Measurements from ENCODE around the gene EPHB2.

Gene EPHB2

GRCh38 chr1:22722901-22723550 is 12.4 kb downstream of the EPHB2 start:
- DNase-seq: no peak

GRCh38 chr1:22727873-22728272 is 17.2 kb downstream of the EPHB2 start:
- no peak for DNase-seq

- DNase-seq: no peak
Observed at GRCh38 chr1:22728751-22729399, 18.2 kb downstream of the EPHB2 start.

GRCh38 chr1:22729400-22729773 is 18.7 kb downstream of the EPHB2 start:
- DNase-seq: no peak

- DNase-seq: no peak
Observed at GRCh38 chr1:22729912-22730311, 19.3 kb downstream of the EPHB2 start.

- DNase-seq: no peak
Observed at GRCh38 chr1:22731924-22732720, 21.5 kb downstream of the EPHB2 start.

- DNase-seq: no peak
Observed at GRCh38 chr1:22733643-22734042, 23.0 kb downstream of the EPHB2 start.

- DNase-seq: no peak
Observed at GRCh38 chr1:22736501-22737080, 26.0 kb downstream of the EPHB2 start.

GRCh38 chr1:22737374-22738068 is 26.9 kb downstream of the EPHB2 start:
- no peak for DNase-seq

- DNase-seq: no peak
Observed at GRCh38 chr1:22738069-22738435, 27.4 kb downstream of the EPHB2 start.

- DNase-seq: no peak
Observed at GRCh38 chr1:22738522-22738921, 27.9 kb downstream of the EPHB2 start.

GRCh38 chr1:22739648-22740385 is 29.2 kb downstream of the EPHB2 start:
- no peak for DNase-seq

GRCh38 chr1:22741118-22741517 is 30.5 kb downstream of the EPHB2 start:
- DNase-seq: no peak

- DNase-seq: no peak
Observed at GRCh38 chr1:22745669-22746585, 35.3 kb downstream of the EPHB2 start.

- DNase-seq: no peak
Observed at GRCh38 chr1:22747021-22747734, 36.5 kb downstream of the EPHB2 start.

- DNase-seq: no peak
Observed at GRCh38 chr1:22747735-22748073, 37.1 kb downstream of the EPHB2 start.

- no peak for DNase-seq
Observed at GRCh38 chr1:22749503-22749902, 38.9 kb downstream of the EPHB2 start.

GRCh38 chr1:22749919-22750684 is 39.5 kb downstream of the EPHB2 start:
- DNase-seq: no peak

GRCh38 chr1:22750685-22751051 is 40.0 kb downstream of the EPHB2 start:
- DNase-seq: no peak

- DNase-seq: no peak
Observed at GRCh38 chr1:22751124-22751531, 40.5 kb downstream of the EPHB2 start.

All from activated T-cell treated with anti-CD3 and anti-CD28 coated beads for 4 hours (primary cell).